ENCODE results near the gene RNF19B.
"Not testable (repeated sequence)": the region's sequence is repeated elsewhere in the genome, so short reads cannot be mapped to it uniquely, and the experiment has no call there.

RNF19B gene

GRCh38 chr1:32991819-32992488, 27.3 kb upstream of the RNF19B start:
- DNase-seq: no peak

DNA sequence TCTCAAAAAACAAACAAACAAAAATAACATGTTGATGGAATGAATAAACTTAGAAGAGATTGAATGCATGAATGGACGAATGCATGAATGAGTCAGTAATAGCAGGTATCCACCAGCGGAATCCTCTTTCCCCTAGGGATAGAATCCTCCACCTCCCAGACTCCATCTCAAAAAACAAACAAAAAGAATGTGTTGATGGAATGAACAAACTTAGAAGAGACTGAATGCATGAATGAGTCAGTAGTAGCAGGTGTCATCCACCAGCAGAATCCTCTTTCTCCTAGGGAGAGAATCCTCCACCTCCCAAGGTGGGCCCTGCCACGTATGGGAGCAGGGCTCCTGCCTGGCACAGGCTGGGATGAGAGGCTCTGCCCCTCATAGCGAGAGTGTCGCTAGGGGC, 26.8 kb upstream of the RNF19B start:
- DNase-seq: no peak

- no peak for DNase-seq
Measured at GRCh38 chr1:32990887-32991286, 26.3 kb upstream of the RNF19B start.

DNA sequence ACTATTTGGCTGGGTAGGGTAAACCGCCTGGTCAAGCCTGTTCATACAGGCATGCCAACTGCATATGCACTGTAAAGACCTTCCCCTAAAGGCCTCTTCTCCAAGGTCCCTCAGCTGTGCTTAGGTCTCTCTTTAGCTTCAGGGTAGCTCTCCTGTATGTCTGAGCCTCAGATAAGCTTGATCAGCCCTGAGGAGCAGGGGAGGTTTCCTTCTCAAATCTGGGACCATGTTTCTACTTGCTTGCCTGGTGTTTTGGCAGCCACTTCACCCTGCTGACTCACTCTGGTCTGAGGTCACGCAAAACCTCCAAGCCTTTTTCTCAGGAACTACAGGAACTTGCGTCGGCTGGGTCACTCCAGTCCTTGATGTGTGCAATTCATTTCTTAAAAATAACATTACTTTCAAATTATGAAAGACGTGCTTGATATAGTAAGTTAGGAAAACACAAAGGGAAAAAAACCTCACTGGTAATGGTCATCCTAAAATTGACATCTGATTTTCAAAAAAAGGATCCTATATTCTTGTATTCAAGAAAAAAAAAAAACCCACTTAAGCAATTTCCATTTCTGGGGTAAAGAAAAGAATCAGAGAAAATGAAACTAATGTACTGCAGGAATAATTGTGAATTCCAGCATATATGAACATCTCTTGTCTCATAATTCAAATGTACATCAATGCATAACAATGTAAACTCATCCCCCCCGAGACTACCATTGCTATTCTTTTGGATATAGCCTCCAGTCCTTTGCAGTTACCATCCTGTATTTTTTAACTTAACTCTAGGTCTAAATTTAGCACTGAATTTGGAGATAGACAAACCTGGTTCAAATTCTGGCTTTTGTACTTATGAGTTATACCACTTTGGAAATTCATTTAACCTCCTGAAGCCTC, 24.8 kb upstream of the RNF19B start:
- peak; percentile 77 for DNase-seq

DNA sequence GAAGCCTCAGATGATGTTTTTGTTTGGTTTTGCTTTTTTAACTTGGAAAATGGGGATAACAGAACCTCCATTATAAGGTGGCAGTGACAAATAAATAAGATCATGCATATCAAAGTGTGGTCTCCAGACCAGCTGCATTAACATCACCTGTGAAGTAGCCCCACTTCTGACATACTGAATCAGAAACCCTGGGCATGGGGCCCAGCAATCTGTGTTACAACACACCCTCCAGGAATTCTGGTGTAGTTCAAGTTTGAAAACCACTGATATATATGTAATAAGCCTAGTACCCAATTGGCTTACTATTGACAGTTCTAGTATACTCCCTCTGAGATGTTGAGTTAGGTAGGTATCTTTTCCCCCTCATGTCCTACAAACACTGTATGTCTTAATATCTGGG, 24.1 kb upstream of the RNF19B start:
- no peak for DNase-seq

DNA sequence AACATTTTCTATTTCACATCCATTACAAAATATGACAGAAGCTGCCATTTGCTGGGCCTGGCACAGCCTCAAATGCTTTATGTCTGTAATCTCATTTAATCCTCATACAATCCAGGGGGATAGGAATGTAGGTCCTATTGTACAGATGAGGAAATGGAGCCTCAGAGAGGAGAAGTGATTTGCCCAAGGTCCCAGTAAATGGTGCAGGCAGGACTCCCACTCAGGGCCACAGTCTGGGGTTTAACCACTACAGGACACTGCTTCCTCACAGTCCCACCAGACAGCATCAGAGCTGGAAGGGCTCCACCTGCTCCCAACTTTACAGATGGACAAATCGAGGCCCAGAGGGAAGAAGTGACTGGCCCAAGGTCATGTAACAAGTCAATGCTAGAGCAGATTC, 20.6 kb upstream of the RNF19B start:
- DNase-seq: no peak

DNA sequence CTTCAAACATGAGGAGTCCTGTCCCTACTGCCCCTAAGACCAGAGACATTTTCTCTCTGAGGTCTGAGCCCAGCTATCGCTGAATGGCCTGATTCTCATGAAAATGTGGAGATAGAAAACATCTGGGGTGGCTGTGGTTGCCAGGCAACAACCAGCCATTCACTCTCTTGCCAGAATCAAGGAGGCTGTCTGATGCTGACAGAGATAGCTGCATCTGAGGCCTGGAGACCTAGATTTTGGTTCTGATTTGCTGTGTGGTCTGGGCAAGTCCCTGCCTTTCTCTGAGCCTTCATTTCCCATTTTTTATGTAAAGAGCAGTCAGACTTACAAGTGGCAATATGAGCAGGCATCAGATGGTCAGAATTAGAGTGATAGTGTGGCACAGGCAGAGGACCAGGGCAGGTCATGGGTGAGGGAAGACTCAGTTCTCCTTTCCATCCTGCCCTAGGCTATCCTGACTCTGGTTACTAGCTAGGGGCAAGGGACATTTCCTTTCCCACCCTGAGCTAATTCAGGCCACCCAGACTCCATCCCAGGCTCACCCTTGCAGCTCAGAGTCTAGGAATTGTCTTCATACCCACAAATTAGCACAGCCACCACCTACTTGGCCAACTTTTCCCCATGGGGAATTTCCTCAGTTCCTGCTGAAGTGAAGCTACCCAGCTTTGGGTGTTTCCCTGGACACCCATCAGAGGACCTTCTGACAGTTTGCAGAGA, 20.0 kb upstream of the RNF19B start:
- peak; percentile 55 for DNase-seq

- DNase-seq: no peak
Measured at GRCh38 chr1:32984090-32984454, 19.5 kb upstream of the RNF19B start.

GRCh38 chr1:32983020-32983419, 18.4 kb upstream of the RNF19B start:
- DNase-seq: no peak

- DNase-seq: peak; percentile 77
Measured at GRCh38 chr1:32981003-32981901, 16.6 kb upstream of the RNF19B start.

DNA sequence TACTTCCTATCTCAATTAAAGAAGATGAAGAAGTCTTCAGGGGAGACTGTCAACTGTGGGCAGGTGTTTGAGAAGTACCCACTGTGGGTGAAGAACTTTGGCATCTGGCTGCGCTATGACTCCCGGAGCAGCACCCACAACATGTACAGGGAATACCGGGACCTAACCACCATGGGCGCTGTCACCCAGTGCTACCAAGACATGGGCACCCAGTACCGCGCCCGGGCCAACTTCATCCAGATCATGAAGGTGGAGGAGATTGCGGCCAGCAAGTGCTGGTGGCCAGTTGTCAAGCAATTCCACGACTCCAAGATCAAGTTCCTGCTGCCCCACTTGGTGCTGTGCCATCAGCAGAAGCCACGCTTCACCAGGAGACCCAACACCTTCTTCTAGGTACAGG, 15.5 kb upstream of the RNF19B start:
- no peak for DNase-seq

DNA sequence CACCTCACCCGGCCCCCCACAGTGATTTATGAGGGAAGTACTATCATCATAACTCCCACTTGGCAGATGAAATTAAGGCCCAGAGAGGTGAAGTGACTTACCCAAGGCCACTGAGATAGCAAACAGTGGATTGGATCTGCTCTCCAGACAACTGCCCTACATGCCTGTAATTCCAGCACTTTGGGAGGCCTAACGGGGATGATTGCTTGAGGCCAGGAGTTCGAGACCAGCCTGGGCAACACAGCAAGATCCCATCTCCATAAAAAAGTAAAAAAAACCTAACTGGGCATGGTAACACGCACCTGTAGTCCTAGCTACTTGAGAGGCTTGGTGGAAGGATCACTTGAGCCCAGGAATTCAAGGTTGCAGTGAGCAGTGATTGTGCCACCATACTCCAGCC, 14.2 kb upstream of the RNF19B start:
- DNase-seq: no peak

- DNase-seq: no peak
Measured at GRCh38 chr1:32977546-32978087, 13.0 kb upstream of the RNF19B start.

DNA sequence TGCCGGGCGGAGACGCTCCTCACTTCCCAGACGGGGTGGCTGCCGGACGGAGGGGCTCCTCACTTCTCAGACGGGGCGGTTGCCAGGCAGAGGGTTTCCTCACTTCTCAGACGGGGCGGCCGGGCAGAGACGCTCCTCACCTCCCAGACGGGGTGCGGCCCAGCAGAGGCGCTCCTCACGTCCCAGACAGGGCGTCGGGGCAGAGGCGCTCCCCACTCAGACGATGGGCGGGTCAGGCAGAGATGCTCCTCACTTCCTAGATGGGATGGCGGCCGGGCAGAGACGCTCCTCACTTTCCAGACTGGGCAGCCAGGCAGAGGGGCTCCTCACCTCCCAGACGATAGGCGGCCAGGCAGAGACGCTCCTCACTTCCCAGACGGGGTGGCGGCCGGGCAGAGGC, 10.4 kb upstream of the RNF19B start:
- not testable (repeated sequence) for DNase-seq

DNA sequence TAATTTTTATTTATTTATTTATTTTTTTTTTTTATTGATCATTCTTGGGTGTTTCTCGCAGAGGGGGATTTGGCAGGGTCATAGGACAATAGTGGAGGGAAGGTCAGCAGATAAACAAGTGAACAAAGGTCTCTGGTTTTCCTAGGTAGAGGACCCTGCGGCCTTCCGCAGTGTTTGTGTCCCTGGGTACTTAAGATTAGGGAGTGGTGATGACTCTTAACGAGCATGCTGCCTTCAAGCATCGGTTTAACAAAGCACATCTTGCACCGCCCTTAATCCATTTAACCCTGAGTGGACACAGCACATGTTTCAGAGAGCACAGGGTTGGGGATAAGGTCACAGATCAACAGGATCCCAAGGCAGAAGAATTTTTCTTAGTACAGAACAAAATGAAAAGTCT, 8.8 kb upstream of the RNF19B start:
- DNase-seq: not testable (repeated sequence)

DNA sequence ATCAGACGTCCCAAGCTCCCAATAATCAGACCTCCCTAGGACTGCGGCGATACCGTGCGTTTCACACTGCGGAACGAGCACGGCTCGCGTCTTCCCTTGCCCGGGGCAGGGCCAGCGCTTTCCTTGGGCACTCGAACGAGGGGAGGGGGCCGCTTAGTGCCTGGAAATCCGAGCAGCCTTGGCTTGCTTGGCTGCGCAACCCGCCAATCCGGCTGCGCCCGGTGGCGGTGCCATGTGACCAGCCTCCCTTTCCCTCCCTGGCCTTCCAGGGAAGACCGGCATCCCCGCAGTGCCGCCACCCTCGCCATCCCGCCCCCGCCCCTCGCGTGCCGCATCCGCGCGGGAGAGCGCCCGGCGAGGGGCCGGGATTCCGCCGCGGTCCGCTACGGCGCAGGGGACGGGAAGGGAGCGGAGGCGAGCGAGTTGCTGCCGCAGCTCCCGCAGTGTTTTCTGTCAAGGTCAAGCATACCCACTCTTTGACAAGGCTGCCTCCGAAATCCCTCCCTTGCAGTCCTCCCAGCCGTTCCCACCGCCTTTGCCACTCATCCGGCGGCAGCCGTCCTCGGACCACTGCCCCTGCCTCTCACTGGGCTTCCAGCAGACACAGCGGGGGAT, 8.3 kb upstream of the RNF19B start:
- DNase-seq: peak; percentile 26

DNA sequence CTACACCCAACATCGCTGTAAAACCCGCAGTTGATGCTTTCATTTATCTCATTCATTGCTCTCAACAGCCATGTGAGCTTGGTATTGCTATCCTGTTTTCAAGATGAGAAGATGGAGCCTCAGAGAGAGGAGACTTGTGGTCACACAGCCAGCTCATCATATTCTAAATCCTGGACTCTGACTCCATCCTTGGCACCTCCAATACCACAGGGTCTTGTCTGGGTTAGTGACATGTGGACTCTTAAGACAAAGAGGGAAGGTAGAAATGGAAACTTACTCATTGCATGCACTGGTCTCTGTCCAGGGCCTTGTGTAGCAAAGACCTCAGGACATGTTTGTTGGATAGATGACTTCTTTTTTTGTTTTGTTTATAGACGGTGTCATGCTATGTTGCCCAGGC, 7.0 kb upstream of the RNF19B start:
- DNase-seq: peak; percentile 21

- DNase-seq: no peak
Measured at GRCh38 chr1:32971156-32971555, 6.5 kb upstream of the RNF19B start.

DNA sequence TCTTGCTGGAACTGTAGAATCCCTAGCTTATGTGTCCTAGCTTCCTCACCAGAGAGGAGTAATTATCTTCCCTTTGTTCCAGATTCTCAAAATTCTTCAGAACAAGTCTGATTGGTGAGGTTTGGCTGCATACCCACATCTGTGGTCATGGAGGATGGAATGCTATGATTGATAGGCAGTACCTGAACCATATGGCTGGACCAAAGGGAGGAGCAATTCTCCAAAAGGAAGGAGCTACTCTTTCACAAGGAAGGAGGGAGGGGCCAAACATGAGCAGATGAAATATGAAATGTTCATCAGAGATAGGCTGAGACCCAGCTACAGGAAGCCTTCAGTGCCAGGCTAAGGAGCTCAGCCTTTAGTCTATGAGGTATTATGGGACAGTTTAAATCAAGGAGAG, 5.0 kb upstream of the RNF19B start:
- no peak for DNase-seq

GRCh38 chr1:32967888-32968568, 3.4 kb upstream of the RNF19B start:
- DNase-seq: no peak

DNA sequence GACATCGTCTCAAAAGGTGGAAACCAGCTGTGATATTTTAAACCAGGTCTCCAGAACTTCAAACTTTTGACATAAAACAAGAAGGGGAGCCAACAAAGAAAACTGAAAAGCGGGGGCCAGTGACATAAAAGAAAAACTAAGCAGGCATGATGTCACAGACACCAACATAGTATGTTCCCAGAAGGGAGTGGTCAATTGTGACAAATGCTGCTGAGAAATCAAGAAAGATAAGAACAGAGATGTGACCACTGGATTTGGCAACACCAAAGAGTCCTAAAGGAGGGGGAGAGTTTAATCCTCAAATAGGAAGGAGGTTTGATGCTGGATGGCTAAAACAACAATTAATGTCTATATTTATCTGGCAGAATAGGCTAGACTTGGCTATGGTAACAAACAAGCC, 2.3 kb upstream of the RNF19B start:
- DNase-seq: no peak
